Right renal cortex interstitium (tissue), 3 donors: Measurements from ENCODE around the gene ELK4. TPM values are rescaled to one million over a fixed set of nuclear protein-coding genes. Genes with fewer than 3 reads are reported as not detected.

ENCODE experiments used
- DNase-seq, 3 donors: peaks; one replicate each; pipeline ENCODE4 v3.0.0-alpha.2; 2013; ENCODE audit warnings: low read depth in 3 of 3, low spot score in 2 of 3
- polyA plus RNA-seq, 3 donors: library from polyadenylated mRNA; unstranded; fragments of 120-200 nt; gene quantifications; one replicate each; pipeline ENCODE4 v1.2.1, GENCODE V29; 2013; ENCODE audit not compliant: insufficient read length in 3 of 3

ELK4 gene
- polyA plus RNA-seq, 3 donors, result 15.9 to 16.4 (median 16.2) TPM

DNA sequence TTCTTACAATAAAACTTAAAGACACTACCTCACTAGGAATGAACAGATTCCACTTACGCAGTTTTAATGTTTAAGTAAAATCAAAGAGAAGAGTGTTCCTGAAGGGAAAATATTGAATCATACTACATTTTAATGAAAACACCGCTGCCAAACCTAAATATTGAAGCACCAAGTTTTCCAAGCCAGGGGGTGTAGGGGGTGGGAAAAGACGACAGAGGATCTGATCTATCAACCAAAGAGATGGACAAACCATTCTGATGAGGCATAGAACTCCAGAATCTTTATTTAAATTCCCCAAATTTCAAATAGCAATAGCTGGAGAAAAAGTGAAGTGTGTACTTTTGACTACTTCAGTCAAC, 1.2 kb downstream of the ELK4 start:
- no peak for DNase-seq

DNA sequence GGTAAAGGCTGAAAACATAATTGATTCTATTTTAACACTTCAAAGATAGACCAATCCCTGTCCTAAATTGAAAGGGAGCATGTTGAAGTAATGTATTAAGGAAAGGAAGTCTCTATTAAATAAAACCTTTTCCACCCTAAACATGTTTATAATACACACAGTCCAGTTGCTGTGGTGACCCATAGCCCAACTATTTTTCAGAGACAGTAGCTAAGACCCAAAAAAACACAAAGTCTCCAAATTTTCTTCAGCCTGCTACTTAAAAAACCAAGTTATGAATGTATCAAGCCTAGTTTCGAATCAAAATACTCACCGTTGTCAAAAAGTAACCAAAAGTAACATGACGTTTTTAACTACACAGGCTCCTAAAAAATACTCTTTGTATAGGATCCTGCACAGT, 1.6 kb downstream of the ELK4 start:
- no peak for DNase-seq

DNA sequence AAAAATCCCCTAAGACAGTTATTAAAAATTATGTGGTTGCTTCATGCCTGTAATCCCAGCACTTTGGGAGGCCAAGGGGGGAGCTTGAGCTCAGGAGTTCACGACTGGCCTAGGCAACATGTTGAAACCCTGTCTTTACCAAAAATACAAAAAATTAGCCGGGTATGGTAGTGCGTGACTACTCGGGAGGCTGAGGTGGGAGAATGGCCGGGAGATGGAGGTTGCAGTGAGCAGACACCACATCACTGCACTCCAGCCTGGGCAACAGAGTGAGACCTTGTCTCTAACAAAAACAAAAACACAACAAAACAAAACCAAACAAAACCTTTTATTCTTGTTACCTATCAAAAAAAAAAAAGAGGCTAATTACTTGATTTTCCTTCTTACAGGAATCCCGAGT, 2.1 kb downstream of the ELK4 start:
- no peak for DNase-seq

DNA sequence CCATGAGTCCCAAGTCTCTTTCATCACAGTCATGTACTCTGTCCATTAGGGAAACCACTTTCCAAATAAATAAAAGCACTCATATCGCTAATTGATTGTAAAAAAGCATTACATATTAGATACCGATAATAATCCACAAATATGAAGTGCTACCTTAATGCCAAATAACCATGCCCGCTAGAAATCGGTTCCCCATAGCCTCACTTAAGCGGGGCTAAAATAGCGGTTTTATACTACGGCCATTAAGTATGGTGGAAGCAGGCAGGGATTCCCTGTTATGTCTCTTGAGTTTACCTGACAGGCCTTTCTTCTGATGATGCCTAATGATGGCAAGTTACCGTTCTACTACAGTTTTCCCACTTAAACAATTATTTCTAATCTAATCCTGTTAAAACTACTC, 3.9 kb downstream of the ELK4 start:
- DNase-seq, result no peak

DNA sequence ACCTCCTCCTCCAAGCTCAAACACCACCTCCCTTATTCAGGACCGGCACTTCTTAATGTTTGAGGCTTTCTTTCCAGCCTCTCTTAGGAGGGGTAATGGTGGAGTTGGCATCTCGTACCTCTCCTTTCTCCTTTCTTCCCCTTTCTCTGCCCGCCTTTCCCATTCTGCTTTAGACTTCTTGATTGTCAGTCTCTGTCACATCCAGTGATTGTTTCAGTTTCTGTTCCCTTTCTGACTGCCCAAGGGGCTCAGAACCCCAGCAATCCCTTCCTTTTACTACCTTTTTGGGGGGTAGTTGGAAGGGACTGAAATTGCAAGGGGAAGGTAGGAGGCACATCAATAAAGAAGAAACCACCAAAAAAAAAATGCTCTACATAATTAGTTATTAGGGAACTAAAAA, 5.6 kb downstream of the ELK4 start:
- no peak for DNase-seq

DNA sequence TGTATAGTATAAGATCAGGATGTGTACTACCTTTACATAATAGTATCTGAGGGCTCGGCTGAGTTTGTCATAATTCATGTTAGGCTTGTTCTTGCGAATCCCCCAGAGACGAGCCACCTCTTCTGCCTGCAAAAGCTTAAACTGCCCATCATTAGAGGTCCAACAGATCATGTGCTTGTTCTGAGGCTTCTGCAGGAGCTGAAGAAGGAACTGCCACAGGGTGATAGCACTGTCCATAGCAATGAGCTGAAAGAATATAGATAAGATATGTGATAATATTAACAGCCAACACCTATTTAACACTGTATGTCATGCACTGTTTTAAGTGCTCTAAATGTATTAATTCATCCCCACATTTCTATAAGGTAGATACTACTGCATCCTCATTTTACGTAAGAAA, 8.2 kb downstream of the ELK4 start:
- no peak for DNase-seq

DNA sequence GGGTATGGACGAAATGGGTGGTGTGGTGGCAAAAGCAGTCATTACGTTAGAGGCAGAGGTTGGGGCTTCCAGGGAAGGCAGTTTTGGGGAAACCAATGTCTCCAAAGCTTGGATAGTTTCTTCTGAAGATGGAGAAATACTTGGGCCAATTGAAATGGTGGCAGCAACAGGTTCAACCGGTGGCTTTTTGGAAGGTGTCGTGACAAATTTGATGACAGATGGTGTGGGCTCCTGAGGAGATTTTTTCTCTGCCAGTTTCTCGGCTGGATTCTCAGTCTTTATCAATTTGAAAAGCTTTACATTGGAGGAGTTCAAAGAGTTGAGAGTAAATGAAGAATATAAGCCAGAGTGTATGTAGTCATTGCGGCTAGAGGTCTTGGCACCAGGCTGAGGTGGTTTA, 11.5 kb downstream of the ELK4 start:
- DNase-seq, result no peak

DNA sequence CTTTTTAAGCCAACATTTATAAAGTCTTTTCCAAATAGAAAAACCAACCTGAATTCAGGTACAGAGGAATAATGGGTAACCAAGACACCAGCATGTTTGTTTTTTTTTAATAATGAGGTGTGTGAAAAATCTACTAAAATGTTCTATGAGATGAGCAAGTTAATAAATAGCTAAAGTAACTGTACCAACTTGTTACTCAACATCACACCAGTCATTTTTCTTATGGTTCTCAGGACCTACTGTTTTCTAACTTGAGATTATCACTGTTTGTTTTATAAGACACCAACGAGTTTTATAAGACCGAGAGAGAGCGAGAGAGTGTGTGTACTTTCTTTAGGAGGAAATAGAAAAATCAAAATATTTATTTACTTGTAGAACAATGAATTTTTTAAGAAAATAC, 12.4 kb downstream of the ELK4 start:
- DNase-seq, result no peak

DNA sequence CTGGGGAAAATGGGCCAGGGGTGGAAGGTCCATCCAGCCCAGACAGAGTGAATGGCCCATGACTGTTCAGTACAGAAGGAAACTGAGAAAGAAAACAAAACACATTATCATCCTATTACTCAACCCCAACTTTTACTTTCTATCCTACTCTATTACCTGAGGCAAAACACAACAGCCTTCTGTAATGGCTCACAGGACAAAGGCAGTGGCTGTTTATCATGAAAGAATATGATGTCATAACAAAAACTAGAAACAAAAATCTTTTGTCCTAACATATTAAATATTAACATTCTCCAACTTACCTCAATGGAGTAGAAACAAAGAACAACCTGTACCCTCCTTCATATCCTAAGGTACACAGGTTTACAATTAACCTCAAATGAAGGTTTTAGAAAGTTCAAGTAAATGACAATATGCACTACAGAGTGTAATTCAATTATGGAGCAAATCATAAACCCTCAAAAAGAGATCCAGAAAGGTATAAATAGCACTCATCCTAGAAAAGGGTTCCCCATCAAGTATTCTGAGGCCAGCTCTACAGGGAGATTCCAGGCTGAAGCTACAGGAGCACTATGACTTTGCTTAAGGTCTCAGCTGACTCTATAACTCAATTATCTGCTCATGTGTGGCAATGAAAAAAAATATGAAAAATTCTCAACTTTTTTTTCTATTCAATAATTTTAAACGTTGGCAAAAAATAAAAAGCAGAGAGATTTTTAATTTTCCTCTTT, 15.1 kb downstream of the ELK4 start:
- no peak for DNase-seq

DNA sequence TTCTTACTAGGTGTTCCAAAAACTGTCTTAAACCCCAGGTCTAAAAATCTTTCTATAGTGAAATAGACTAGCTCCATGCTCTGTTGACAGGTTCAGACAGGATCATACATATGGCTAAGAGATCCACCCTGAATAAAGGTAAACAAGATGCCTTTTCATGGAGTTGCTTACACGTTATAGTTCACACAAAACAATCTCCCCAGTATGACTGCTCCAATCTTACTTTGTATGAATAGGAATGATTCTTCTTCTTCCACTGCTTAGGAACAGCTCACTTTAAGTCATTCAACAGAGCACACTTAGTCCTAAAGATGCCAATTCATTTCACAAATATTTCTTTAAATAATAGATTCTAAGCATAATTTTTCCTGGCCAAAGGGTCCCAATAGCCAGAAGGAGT, 16.0 kb downstream of the ELK4 start:
- DNase-seq, result no peak

DNA sequence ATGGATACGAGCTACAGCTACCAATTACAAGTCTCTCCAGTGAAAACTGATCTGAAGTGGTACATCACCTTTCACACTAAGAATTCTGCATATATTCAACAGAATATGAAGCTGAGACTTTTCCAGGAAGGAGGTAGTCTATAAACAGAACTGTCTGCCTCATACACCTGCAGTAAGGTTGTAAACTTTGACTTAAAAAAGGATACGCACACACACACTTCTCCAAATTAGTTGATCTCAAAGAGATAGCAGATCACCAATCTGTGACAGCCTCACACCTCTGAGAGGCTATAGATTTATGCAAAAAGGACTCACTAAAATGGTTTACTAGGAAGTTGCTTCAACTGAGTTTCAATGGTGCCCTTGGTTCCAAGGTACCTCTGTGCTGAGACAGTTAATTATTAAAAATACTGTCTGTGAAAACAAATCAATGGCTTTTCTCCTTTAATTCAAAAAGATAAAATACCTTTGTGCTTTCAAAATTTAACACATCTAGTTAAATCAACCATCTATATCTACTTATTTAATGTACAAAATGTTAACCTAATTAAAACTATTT, 17.9 kb downstream of the ELK4 start:
- no peak for DNase-seq

DNA sequence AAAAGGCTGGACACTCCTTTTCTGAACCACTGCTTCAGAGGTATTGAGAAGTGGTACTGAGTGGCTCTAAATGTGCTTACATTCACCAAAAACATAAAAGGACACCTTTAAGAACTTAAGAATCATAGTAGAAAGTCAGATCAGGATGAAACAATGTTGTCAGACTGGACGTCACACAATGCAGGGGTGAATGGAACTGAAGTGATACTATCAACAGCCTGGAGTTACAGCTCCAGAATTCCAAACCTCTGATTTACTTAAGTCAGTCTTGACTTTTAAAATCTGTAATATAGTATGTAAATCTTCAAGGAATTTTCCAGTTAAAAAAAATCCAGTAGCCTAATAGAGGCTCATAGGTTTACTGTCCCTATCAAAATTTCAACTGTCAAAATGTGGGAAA, 19.3 kb downstream of the ELK4 start:
- DNase-seq, result no peak

DNA sequence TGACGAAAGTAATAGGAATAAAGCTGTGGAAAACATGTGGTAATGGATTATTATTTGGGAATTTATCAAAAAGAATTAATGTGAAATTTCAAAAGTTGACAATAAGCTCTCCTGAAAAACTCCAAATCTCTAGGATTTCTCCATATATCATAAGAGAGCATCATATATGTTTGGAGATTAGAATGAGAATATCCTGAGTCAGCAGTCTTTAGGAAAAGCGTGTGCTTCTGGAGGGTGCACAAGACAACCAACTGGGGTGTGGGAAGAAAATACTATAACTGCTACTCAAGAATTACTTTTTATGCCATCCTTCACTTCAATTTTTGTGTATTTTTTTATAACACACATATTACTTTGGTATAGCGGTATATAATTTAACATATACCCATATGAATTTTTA, 19.7 kb downstream of the ELK4 start:
- no peak for DNase-seq

DNA sequence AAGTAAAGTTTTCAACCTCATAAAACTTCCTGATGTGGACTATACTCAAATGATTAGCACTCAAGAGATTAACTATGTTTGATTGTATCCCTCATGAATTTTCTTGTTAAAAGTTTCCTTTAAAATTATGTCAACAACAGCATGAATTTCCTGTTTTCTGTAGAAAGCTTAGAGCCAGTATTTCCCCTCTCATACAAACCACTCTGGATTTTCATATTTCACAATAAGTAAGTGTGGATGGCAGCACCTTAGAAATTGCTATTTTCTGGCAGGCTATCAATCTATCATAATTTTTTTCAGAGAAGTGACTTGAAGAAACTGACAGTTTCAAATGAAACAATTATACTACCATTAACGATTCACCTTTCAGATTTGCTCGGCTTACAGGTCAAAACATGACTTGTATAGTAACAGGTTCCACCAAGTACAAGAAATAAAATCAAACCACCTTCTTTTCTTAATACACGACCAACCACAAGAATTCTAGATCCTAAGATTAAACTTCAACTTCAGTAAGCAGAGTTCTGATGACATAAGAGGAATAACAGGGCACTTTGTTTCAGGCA, 20.8 kb downstream of the ELK4 start:
- DNase-seq, result no peak

DNA sequence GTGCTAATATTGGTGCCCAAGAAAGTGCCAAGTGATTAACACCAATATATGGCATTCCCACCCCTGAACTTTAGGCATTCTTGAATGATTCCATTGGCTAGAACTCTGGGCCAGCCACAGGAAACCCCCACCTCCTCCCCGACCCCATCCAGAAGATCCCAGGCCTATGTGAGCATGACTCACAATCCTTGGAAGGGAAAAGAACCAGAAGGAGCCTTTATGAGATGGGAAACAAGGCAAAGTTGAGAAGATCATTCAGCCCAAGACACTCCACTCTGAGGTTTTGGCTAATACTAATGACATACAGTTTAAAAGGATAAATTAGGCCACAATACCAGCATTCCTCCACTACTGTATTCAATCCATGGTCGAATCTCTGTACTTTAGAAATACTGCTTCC, 21.8 kb downstream of the ELK4 start:
- no peak for DNase-seq

DNA sequence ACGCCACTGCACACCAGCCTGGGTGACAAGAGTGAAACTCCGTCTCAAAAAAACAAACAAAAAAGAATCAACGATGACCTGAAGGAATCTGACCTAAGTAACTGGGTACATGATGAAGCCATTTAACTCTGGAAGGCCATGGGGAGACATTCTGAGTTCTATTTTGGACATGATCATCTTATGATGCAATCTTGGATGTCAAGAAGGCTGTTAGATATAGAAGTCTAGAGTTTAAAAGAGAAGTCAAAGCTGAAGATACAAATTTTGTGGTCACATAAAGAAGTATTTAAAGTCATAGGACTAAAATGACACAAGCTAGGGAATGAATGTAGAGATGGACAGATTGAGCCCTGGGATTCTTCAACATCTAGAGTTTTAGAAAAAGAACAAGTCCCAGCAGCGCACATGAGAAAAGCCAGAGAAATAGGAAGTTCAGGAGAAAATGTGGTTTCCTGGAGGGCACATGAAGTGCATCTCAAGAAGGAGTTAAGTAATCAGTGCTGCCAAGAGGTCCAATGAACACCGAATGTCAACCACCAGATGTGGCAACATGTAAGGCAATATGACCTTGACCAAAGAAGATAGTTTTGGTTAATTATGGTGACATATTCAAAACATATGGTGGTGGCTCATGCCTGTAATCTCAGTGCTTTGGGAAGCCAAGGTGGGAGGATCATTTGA, 26.8 kb downstream of the ELK4 start:
- no peak for DNase-seq

DNA sequence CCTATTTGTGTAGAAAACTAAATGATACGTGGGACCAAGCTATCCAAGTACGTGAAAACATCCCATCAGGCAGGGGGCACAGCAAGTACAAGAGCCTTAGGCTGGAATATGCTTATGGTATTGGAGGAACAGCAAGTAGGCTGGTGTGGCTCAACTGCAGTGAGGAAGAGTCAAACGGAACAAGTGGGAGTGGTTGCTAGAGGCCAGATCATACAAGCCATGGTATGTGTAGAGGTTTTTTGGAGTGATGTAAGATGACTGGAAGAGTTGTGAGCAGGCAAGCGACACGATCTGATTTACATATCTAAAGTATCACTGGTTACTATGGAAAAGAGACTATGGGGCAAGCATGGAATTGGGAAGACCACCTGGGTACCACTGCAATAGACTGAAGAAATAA, 27.8 kb downstream of the ELK4 start:
- no peak for DNase-seq

DNA sequence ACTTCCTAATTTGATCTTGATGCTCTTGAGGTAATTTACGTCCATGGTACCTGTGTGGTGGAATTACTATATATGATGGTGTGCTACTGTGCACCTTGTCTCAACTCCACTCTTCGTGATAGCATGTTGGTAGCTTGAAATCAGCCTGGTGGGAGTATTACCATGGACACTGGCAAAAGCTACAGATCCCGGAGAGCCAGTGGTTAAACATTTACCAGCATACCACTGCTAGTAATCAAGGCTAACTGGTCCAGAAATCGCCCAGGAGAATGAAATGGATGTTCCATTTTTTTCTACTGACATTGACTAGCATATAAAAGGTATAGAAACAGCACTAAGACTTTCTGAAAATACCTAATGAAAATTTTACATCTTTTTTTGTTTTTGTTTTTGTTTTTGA, 30.6 kb downstream of the ELK4 start:
- DNase-seq, result peak in 1 of 3 donors; percentile 31

DNA sequence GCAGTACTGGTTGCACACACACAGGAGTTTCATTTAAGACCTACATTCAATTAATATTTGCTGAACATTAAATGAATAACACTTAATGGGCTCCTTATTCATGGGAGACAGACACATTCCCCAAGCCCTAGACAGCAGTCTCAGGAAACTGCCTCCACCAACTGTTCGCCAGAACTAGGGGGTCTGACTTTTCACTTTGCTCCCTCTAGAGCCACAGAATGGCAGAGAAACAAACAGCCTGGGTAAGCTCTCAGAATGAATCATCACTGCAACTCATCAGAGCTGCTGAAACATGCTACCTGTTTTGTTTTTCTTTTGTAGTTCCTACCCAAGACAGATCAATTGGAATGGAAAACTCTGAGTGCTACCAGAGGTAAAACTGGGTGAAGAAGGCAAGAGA, 31.7 kb downstream of the ELK4 start:
- no peak for DNase-seq

DNA sequence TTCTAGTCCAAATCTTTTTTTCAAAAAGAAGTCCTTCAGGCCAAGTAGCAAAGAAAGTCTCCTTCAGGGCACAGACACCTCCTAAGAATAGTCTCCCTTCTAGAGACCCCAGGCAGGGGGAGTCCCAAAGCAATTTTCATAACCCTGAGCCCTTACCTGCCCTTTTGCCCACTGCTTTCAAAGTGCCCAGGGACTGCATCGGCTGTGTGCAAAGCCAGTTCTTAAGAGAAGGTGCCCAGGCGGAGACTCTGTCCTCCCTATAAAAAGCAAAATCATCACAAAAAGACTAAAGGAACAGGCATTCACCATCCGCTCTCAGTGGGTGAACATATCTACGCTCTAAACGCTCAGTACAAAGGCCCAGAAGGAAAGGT, 32.2 kb downstream of the ELK4 start:
- DNase-seq, result no peak

DNA sequence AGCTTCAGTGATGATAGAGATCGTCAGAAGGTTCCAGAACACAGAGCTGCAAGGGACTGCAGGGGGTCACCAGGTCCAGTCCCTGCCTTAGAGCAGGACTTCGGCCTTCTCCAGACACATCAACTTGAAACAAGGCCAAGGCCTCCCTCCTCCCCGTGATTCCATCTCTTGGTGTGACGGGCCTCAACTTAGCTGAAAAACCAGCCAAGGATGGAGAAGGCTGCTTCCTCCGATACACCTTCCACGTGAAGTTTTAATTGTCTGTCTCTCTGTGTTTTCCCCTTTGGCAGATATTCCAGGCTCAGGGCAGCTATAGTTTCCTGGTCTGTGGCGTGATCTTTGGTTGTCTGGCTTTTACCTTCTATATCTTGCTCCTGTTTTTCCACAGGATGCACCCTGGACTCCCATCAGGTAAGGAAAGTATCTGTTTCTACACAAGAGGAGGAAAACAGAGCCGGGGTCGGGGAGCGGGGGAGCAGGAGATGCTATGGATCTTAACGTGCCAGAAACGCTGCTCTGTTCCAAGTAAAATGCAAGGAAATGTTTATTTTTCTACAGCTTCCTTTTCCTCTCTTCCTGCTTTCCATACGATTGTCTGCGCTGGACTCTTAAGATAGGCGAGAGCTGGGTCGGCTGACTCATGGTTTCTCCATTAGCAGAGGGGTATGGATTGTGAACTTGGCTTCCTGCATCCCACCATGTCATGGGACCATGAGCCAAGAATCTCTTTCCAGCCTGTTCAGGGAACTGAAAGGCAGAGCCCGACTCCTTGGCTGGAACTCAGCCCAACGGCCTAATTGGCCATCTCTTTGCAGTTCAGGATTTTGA, 32.8 kb downstream of the ELK4 start:
- DNase-seq, result peak in 2 of 3 donors; percentile 56 to 63
